AG10803 (cell line): ENCODE measurements around the gene ZCWPW1.
A peak's percentile ranks its signal among the peaks of the same experiment; 100 is the strongest.

Source experiments
- DNase-seq: peaks from one replicate; pipeline ENCODE4 v3.0.0; 2010; ENCODE audit warnings: low read depth
- H3K4me3 ChIP-seq: 2 replicates; pipeline ENCODE4 v1.5.1; 2011; ENCODE audit warnings: mild to moderate bottlenecking, low read length, control low read depth
- CTCF ChIP-seq: conservative IDR thresholded peaks from 2 replicates; pipeline ENCODE4 v1.5.1; 2011; ENCODE audit warnings: mild to moderate bottlenecking, low read length, control low read depth, inconsistent platforms

ZCWPW1 gene

GRCh38 chr7:100413889-100414288, 14.6 kb downstream of the ZCWPW1 start:
- DNase-seq: no peak
- no peak for TF ChIP-seq CTCF
- no peak overlapping the region for H3K4me3 ChIP-seq

GRCh38 chr7:100413346-100413745, 15.2 kb downstream of the ZCWPW1 start:
- TF ChIP-seq CTCF: no peak
- no peak for DNase-seq
- H3K4me3 ChIP-seq: no peak overlapping the region

GRCh38 chr7:100411101-100411500, 17.4 kb downstream of the ZCWPW1 start:
- no peak overlapping the region for H3K4me3 ChIP-seq
- no peak for DNase-seq
- TF ChIP-seq CTCF: no peak

GRCh38 chr7:100407285-100408180, 21.0 kb downstream of the ZCWPW1 start:
- no peak overlapping the region for H3K4me3 ChIP-seq
- peak; percentile 78 for TF ChIP-seq CTCF
- DNase-seq: peak; percentile 69

GRCh38 chr7:100406767-100407166, 21.7 kb downstream of the ZCWPW1 start:
- DNase-seq: peak; percentile 42
- H3K4me3 ChIP-seq: no peak overlapping the region
- TF ChIP-seq CTCF: no peak; the same call in 1 of the 2 replicates

- DNase-seq: no peak
- TF ChIP-seq CTCF: no peak
- H3K4me3 ChIP-seq: no peak overlapping the region
These were observed 26.3 kb downstream of the ZCWPW1 start for GRCh38 chr7:100402241-100402640.

GRCh38 chr7:100401811-100402210, 26.7 kb downstream of the ZCWPW1 start:
- H3K4me3 ChIP-seq: no peak overlapping the region
- no peak for DNase-seq
- no peak for TF ChIP-seq CTCF
